K562 (cell line): Measurements from ENCODE around the gene RNH1. TPM values are rescaled to one million over a fixed set of nuclear protein-coding genes. Genes with fewer than 3 reads are reported as not detected.

Source experiments
- ARID3A ChIP-seq: IDR thresholded peaks from 2 replicates; pipeline ENCODE4 v1.6.1; 2012; ENCODE audit warnings: low read depth, low read length, improper control_type of control experiment, borderline replicate concordance
- BACH1 ChIP-seq: fragments of 200-800 bp; sonication (Bioruptor generic); IDR thresholded peaks from 2 replicates; pipeline ENCODE4 v1.6.1; 2016; ENCODE audit warnings: missing genetic modification characterization, missing compliant biosample characterization
- BHLHE40 ChIP-seq: IDR thresholded peaks from 2 replicates; pipeline ENCODE4 v1.6.1; 2011; ENCODE audit warnings: low read length, improper control_type of control experiment
- ELF2 ChIP-seq: fragments of 250-450 bp; sonication (Bioruptor Pico); IDR thresholded peaks from 2 replicates; pipeline ENCODE4 v1.5.0; 2021; ENCODE audit warnings: mild to moderate bottlenecking
- KAT2B ChIP-seq: IDR thresholded peaks from one replicate; pipeline ENCODE4 v1.6.1; 2012; ENCODE audit warnings: low read depth, mild to moderate bottlenecking, control low read depth, inconsistent platforms, low read length, moderate library complexity
- KDM1A ChIP-seq, 2 experiments: fragments of 450-650 bp; IDR thresholded peaks; 2 replicates each; pipeline ENCODE4 v1.6.1; 2016; ENCODE audit warnings: mild to moderate bottlenecking in 2 of 2
- MAX ChIP-seq: sonication (generic); formaldehyde crosslinking; IDR thresholded peaks from 2 replicates; pipeline ENCODE4 v1.9.0; 2022; ENCODE audit warnings: mild to moderate bottlenecking, missing genetic modification reagents
- MITF ChIP-seq: IDR thresholded peaks from 2 replicates; pipeline ENCODE4 v1.6.1; 2014; ENCODE audit warnings: antibody characterized with exemption
- NCOR1 ChIP-seq: fragments of 450-650 bp; IDR thresholded peaks from 2 replicates; pipeline ENCODE4 v1.6.1; 2016; ENCODE audit warnings: mild to moderate bottlenecking, moderate library complexity
- NR1H2 ChIP-seq: sonication (generic); formaldehyde crosslinking; IDR thresholded peaks from 2 replicates; pipeline ENCODE4 v1.4.0; 2020; ENCODE audit warnings: mild to moderate bottlenecking, missing genetic modification reagents
- PHB2 ChIP-seq: fragments of 450-650 bp; IDR thresholded peaks from 2 replicates; pipeline ENCODE4 v1.6.1; 2017; ENCODE audit warnings: low read depth
- SIRT6 ChIP-seq: IDR thresholded peaks from one replicate; pipeline ENCODE4 v1.6.1; 2012; ENCODE audit warnings: low read depth, mild to moderate bottlenecking, control low read depth, inconsistent platforms, low read length, moderate library complexity
- SMARCA5 ChIP-seq: fragments of 450-650 bp; IDR thresholded peaks from 2 replicates; pipeline ENCODE4 v1.6.1; 2016
- TOE1 ChIP-seq, 2 experiments: fragments of 450-650 bp in 1 of 2; sonication (generic) in 1 of 2; formaldehyde crosslinking in 1 of 2; IDR thresholded peaks; 2 replicates each; pipeline versions ENCODE4 v1.7.1 to v1.8.0; 2016 to 2022; ENCODE audit warnings: borderline replicate concordance in 2 of 2, mild to moderate bottlenecking in 2 of 2, antibody characterized with exemption in 1 of 2, inconsistent platforms in 1 of 2, low read depth in 1 of 2, missing genetic modification reagents in 1 of 2, moderate library complexity in 1 of 2
- WHSC1 ChIP-seq: IDR thresholded peaks from one replicate; pipeline ENCODE4 v1.6.1; 2012; ENCODE audit warnings: low read length, control low read depth, inconsistent platforms
- ZBTB12 ChIP-seq: fragments of 250-450 bp; sonication (Bioruptor Pico); IDR thresholded peaks from 2 replicates; pipeline ENCODE4 v1.4.0; 2020
- ZNF239 ChIP-seq: fragments of 250-450 bp; sonication (Bioruptor Pico); IDR thresholded peaks from 2 replicates; pipeline ENCODE4 v1.4.0; 2020; ENCODE audit warnings: mild to moderate bottlenecking
- ZNF395 ChIP-seq: fragments of 200-800 bp; sonication (Bioruptor generic); IDR thresholded peaks from 2 replicates; pipeline ENCODE4 v1.6.1; 2017; ENCODE audit warnings: missing genetic modification characterization, missing compliant biosample characterization
- ZNF436 ChIP-seq: fragments of 250-450, 450-650 bp; sonication (Bioruptor Pico); formaldehyde crosslinking; IDR thresholded peaks from 2 replicates; pipeline ENCODE4 v1.7.0; 2020; ENCODE audit warnings: mild to moderate bottlenecking
- polyA plus RNA-seq, 8 experiments: library from polyadenylated mRNA; depleted of rRNA in 4 of 8; stranded (reverse) in 5 of 8; unstranded in 3 of 8; fragments of >200 nt; fragmentation: Nextera tagmentation in 2 of 8; fragmentation: Illumina TruSeq in 1 of 8; extraction: Ambion mirVana in 2 of 8; extraction: Trizol in 1 of 8; gene quantifications; 2 replicates each; pipeline versions ENCODE4 v1.2.1 to v1.2.3, GENCODE V29; 2011 to 2014; ENCODE audit warnings: inconsistent platforms in 1 of 8, missing spikeins in 1 of 8
- total RNA-seq, 7 experiments: library from RNA; depleted of rRNA in 6 of 7; stranded (reverse); fragments of >200 nt in 6 of 7; fragmentation: Illumina TruSeq in 2 of 7; extraction: Trizol in 2 of 7; gene quantifications; 2 replicates each; pipeline versions ENCODE4 v1.2.1 to v1.2.3, GENCODE V29; 2011 to 2021; ENCODE audit warnings: low replicate concordance in 1 of 7
- TF ChIP-seq, protein P1 (sequence below), 2 experiments: IDR thresholded peaks; 2 replicates each; pipeline ENCODE4 v1.6.1; 2011; ENCODE audit warnings: borderline replicate concordance in 1 of 2, control low read depth in 1 of 2, low read depth in 1 of 2, low read length in 1 of 2, mild to moderate bottlenecking in 1 of 2, mixed read lengths in 1 of 2, moderate library complexity in 1 of 2; ENCODE audit not compliant: insufficient read depth in 1 of 2, insufficient read length in 1 of 2, poor library complexity in 1 of 2, severe bottlenecking in 1 of 2; ENCODE audit errors: extremely low read depth in 1 of 2

RNH1 gene
- total and polyA plus RNA-seq, 9 of the 15 experiments (the other 6 are each of a cell fraction or from before 2014, with no cell fraction given): 2.5 to 160 (median 44.3) TPM

DNA sequence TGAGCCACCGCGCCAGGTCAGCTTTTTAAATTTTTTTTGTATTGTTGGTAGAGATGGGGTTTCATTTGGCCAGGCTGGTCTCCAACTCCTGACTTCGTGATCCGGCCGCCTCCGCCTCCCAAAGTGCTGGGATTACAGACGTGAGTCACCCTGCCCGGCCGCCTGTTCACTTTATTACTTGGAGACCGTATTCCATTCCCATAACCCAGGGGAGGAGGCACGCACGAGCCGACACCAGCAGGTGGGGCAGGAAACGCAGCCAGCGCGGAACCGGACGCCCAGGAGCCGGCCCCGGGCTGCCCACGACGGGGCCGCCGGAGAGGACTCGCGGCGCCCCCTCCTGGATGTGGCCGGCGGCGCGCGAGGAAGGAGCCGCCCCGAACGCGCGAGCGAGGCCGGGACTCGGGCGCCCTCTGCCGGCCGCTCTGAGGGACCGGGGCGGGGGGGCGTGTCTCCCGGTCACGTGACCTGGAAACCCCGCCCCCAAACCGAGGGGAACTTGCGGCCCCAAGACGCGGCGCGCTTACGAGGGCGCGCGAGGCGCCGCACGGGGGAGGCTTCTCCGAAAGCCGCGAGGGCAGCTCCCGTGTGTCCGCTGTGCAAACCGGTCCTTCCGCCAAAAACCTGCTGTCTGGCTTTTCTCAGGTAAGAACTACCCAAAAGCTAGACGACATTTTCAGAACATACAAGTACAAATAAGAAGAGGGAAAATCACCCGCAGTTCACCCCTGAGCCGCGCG is 11.6 kb upstream of the RNH1 start (continued):
- TF ChIP-seq ZNF395 (CRISPR knock-in tag): peak; percentile 81; the same call in 1 of the 2 replicates
- peak; percentile 86 for TF ChIP-seq BHLHE40
- no peak for TF ChIP-seq ARID3A
- peak; percentile 89; the same call in 1 of the 2 replicates for TF ChIP-seq NR1H2 (CRISPR knock-in tag)
- TF ChIP-seq MITF: no peak; the same call in 1 of the 2 replicates
- TF ChIP-seq WHSC1: no peak
- TF ChIP-seq, protein P1, sequence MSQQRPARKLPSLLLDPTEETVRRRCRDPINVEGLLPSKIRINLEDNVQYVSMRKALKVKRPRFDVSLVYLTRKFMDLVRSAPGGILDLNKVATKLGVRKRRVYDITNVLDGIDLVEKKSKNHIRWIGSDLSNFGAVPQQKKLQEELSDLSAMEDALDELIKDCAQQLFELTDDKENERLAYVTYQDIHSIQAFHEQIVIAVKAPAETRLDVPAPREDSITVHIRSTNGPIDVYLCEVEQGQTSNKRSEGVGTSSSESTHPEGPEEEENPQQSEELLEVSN (IDR thresholded peaks at IDR 0.05; ENCODE audit: borderline replicate concordance in 1 of 2, extremely low read depth in 1 of 2, insufficient read depth in 1 of 2, insufficient read length in 1 of 2, low read depth in 1 of 2, low read length in 1 of 2, poor library complexity in 1 of 2, severe bottlenecking in 1 of 2): peak; percentile 97 to 99
- TF ChIP-seq MAX (CRISPR knock-in tag): peak; percentile 92
- no peak for TF ChIP-seq BACH1
- TF ChIP-seq SMARCA5: no peak
- TF ChIP-seq ELF2 (CRISPR knock-in tag): no peak
- TF ChIP-seq SIRT6: no peak
- TF ChIP-seq KAT2B: no peak
- no peak for TF ChIP-seq ZNF436 (CRISPR knock-in tag)
- no peak for TF ChIP-seq ZBTB12
- no peak for TF ChIP-seq ZNF239 (CRISPR knock-in tag)
- TF ChIP-seq KDM1A (IDR thresholded peaks at IDR 0.05): no peak
- TF ChIP-seq NCOR1: peak; percentile 33
- TF ChIP-seq TOE1 (IDR thresholded peaks at IDR 0.05; ENCODE audit: borderline replicate concordance): peak; percentile 99
- TF ChIP-seq TOE1 (CRISPR knock-in tag; IDR thresholded peaks at IDR 0.05; ENCODE audit: borderline replicate concordance, low read depth): no peak
- no peak for TF ChIP-seq PHB2
